SK-N-SH (cell line): ENCODE results near the gene APOO. TPM values are rescaled to one million over a fixed set of nuclear protein-coding genes. Genes with fewer than 3 reads are reported as not detected.

Experiments used
- CTCF ChIA-PET: fragments of 300-600, 350-600 bp; formaldehyde crosslinking; extraction: SDS; loops from one replicate; lab custom pipeline; 2021; lab: Yijun Ruan, JAX
- POLR2A ChIA-PET: fragments of 350-600 bp; sonication (Branson Sonifier 250); formaldehyde crosslinking; extraction: SDS; loops from one replicate; lab custom pipeline; 2020; ENCODE audit warnings: antibody characterized with exemption, inconsistent platforms; lab: Yijun Ruan, JAX
- DNase-seq: peaks from one replicate; pipeline ENCODE4 v3.0.0; 2012
- H2AFZ ChIP-seq: fragments of 200-600 bp; sonication (generic); 2 replicates; pipeline ENCODE4 v1.8.1; 2016; ENCODE audit warnings: antibody characterized with exemption, mild to moderate bottlenecking, low read depth
- H3F3A ChIP-seq: fragments of 200-600 bp; sonication (generic); replicated peaks from 2 replicates; pipeline ENCODE3; 2016; ENCODE audit warnings: antibody characterized with exemption, mild to moderate bottlenecking; ENCODE audit not compliant: insufficient read depth
- H3K27ac ChIP-seq, 2 experiments: fragments of 200-500 bp in 1 of 2; fragments of 200-600 bp in 1 of 2; sonication (Bioruptor generic) in 1 of 2; sonication (generic), shearing (Covaris generic) in 1 of 2; 2 replicates each; pipeline versions ENCODE4 v1.5.1 to v1.6.1; 2014 to 2016; ENCODE audit warnings: low read depth in 2 of 2, inconsistent platforms in 1 of 2, low read length in 1 of 2, mild to moderate bottlenecking in 1 of 2, mixed read lengths in 1 of 2
- H3K27me3 ChIP-seq: fragments of 200-600 bp; sonication (generic), shearing (Covaris generic); 2 replicates; pipeline ENCODE4 v1.6.1; 2016; ENCODE audit warnings: mixed run types; ENCODE audit not compliant: insufficient read depth
- H3K36me3 ChIP-seq, 2 experiments: fragments of 200-500 bp in 1 of 2; fragments of 200-600 bp in 1 of 2; sonication (Bioruptor generic) in 1 of 2; sonication (generic) in 1 of 2; replicated peaks in 1 of 2; 2 replicates each; pipeline versions ENCODE3 to v1.5.1; 2014 to 2016; ENCODE audit warnings: low read length in 1 of 2, mild to moderate bottlenecking in 1 of 2; ENCODE audit not compliant: insufficient read depth in 2 of 2, control insufficient read depth in 1 of 2
- H3K4me1 ChIP-seq, 2 experiments: fragments of 200-500 bp in 1 of 2; fragments of 200-600 bp in 1 of 2; sonication (Bioruptor generic) in 1 of 2; sonication (generic), shearing (Covaris generic) in 1 of 2; 2 replicates each; pipeline versions ENCODE4 v1.5.1 to v1.6.1; 2014 to 2016; ENCODE audit warnings: low read depth in 1 of 2, low read length in 1 of 2, mixed run types in 1 of 2; ENCODE audit not compliant: insufficient read depth in 2 of 2, control insufficient read depth in 1 of 2
- H3K4me2 ChIP-seq: fragments of 200-600 bp; sonication (generic), shearing (Covaris generic); 2 replicates; pipeline ENCODE4 v1.6.1; 2017; ENCODE audit warnings: mixed run types
- H3K4me3 ChIP-seq, 2 experiments: fragments of 200-500 bp in 1 of 2; fragments of 200-600 bp in 1 of 2; sonication (Bioruptor generic) in 1 of 2; sonication (generic), shearing (Covaris generic) in 1 of 2; 2 replicates each; pipeline versions ENCODE4 v1.5.1 to v1.8.1; 2014 to 2016; ENCODE audit warnings: low read depth in 2 of 2, inconsistent platforms in 1 of 2, low read length in 1 of 2, mild to moderate bottlenecking in 1 of 2, mixed read lengths in 1 of 2, moderate library complexity in 1 of 2
- H3K79me2 ChIP-seq: fragments of 200-600 bp; sonication (generic); 2 replicates; pipeline ENCODE4 v1.8.1; 2017; ENCODE audit warnings: mild to moderate bottlenecking; ENCODE audit not compliant: insufficient read depth
- H3K9ac ChIP-seq: fragments of 200-600 bp; sonication (generic); 2 replicates; pipeline ENCODE4 v1.6.1; 2017; ENCODE audit warnings: mixed run types
- H3K9me2 ChIP-seq: fragments of 200-600 bp; sonication (generic); 2 replicates; pipeline ENCODE4 v1.6.1; 2017; ENCODE audit warnings: mixed run types
- H3K9me3 ChIP-seq: fragments of 200-600 bp; sonication (generic); 2 replicates; pipeline ENCODE4 v1.6.1; 2017; ENCODE audit warnings: mixed run types, mild to moderate bottlenecking, moderate library complexity
- H4K20me1 ChIP-seq: fragments of 200-600 bp; sonication (generic); 2 replicates; pipeline ENCODE4 v1.6.1; 2017; ENCODE audit warnings: mild to moderate bottlenecking, mixed run types; ENCODE audit not compliant: insufficient read depth
- CTCF ChIP-seq: fragments of 200-600 bp; sonication (generic); IDR thresholded peaks from 2 replicates; pipeline ENCODE4 v1.6.1; 2017; ENCODE audit warnings: antibody characterized with exemption, mild to moderate bottlenecking, moderate library complexity
- ELF1 ChIP-seq: IDR thresholded peaks from 2 replicates; pipeline ENCODE4 v1.4.0; 2012
- EZH2phosphoT487 ChIP-seq: fragments of 200-600 bp; sonication (generic); IDR thresholded peaks from 2 replicates; pipeline ENCODE4 v1.6.1; 2017; ENCODE audit warnings: low read depth, mixed run types, mild to moderate bottlenecking, antibody characterized with exemption, moderate library complexity, borderline replicate concordance
- FOXM1 ChIP-seq: IDR thresholded peaks from 2 replicates; pipeline ENCODE4 v1.4.0; 2012; ENCODE audit warnings: low read depth, mild to moderate bottlenecking
- JUND ChIP-seq: IDR thresholded peaks from 2 replicates; pipeline ENCODE4 v1.4.0; 2012
- MEF2A ChIP-seq: IDR thresholded peaks from 2 replicates; pipeline ENCODE4 v1.4.0; 2012; ENCODE audit warnings: low read depth, borderline replicate concordance
- NFIC ChIP-seq: IDR thresholded peaks from 2 replicates; pipeline ENCODE4 v1.4.0; 2012; ENCODE audit warnings: borderline replicate concordance
- NRF1 ChIP-seq: IDR thresholded peaks from 2 replicates; pipeline ENCODE4 v1.6.1; 2012; ENCODE audit warnings: low read depth, mild to moderate bottlenecking, low read length
- RAD21 ChIP-seq: IDR thresholded peaks from 2 replicates; pipeline ENCODE4 v1.6.1; 2012; ENCODE audit warnings: mild to moderate bottlenecking, low read length
- RCOR1 ChIP-seq: fragments of 150-350 bp; IDR thresholded peaks from 2 replicates; pipeline ENCODE4 v1.6.1; 2017; ENCODE audit warnings: antibody characterized with exemption, low read length
- RXRA ChIP-seq: IDR thresholded peaks from 2 replicates; pipeline ENCODE4 v1.4.0; 2012; ENCODE audit warnings: low read depth, mild to moderate bottlenecking, borderline replicate concordance
- SIN3A ChIP-seq: IDR thresholded peaks from 2 replicates; pipeline ENCODE4 v1.6.1; 2012; ENCODE audit warnings: low read depth, mild to moderate bottlenecking, low read length, moderate library complexity, borderline replicate concordance
- TAF1 ChIP-seq: IDR thresholded peaks from 2 replicates; pipeline ENCODE4 v1.6.1; 2012; ENCODE audit warnings: low read depth, mild to moderate bottlenecking, low read length, moderate library complexity, borderline replicate concordance
- TCF12 ChIP-seq: IDR thresholded peaks from 2 replicates; pipeline ENCODE4 v1.4.0; 2012
- TEAD4 ChIP-seq: IDR thresholded peaks from 2 replicates; pipeline ENCODE4 v1.4.0; 2012; ENCODE audit warnings: mild to moderate bottlenecking, borderline replicate concordance; ENCODE audit not compliant: insufficient read depth
- USF1 ChIP-seq: IDR thresholded peaks from 2 replicates; pipeline ENCODE4 v1.4.0; 2012; ENCODE audit warnings: low read depth, borderline replicate concordance
- YY1 ChIP-seq: IDR thresholded peaks from 2 replicates; pipeline ENCODE4 v1.4.0; 2012; ENCODE audit warnings: low read depth, mild to moderate bottlenecking
- WGBS: methylation state at CpG from one replicate; pipeline ENCODE4 v1.1.6; 2017; ENCODE audit warnings: low lambda C conversion rate; 5-methylcytosine and 5-hydroxymethylcytosine counted together
- polyA plus RNA-seq, 3 experiments: library from polyadenylated mRNA; depleted of rRNA; stranded (reverse); fragments of >200 nt; gene quantifications; 2 replicates each; pipeline ENCODE4 v1.2.3, GENCODE V29; 2012
- TF ChIP-seq, protein P1 (sequence below): IDR thresholded peaks from 2 replicates; pipeline ENCODE4; 2012
- TF ChIP-seq, protein P2 (sequence below): IDR thresholded peaks from 2 replicates; pipeline ENCODE4 v1.4.0; 2012; ENCODE audit warnings: low read depth
- TF ChIP-seq, protein P3 (sequence below): IDR thresholded peaks from 2 replicates; pipeline ENCODE4 v1.4.0; 2012; ENCODE audit warnings: low read depth, borderline replicate concordance
- TF ChIP-seq, protein P4 (sequence below): fragments of 150-350 bp; IDR thresholded peaks from 2 replicates; pipeline ENCODE4 v1.6.1; 2017; ENCODE audit warnings: antibody characterized with exemption, low read length, low read depth, borderline replicate concordance

Gene APOO
- polyA plus RNA-seq, 1 of the 3 experiments (the other 2 are of a cell fraction), result 22.0 TPM

GRCh38 chrX:23821847-23822246, 85.9 kb downstream of the APOO start:
- H3K27ac ChIP-seq, result no peak overlapping the region
- no peaks in the 10 kb centered on the region for H4K20me1 ChIP-seq
- H3F3A ChIP-seq, result no peaks in the 10 kb centered on the region
- no peak for TF ChIP-seq TAF1
- no peak for TF ChIP-seq JUND
- no peak for TF ChIP-seq NFIC
- no peak for TF ChIP-seq RCOR1
- no peak for TF ChIP-seq TEAD4
- TF ChIP-seq FOXM1, result no peak
- no peak for TF ChIP-seq TCF12
- no peaks in the 10 kb centered on the region for H3K79me2 ChIP-seq
- H3K36me3 ChIP-seq, result no peaks in the 10 kb centered on the region
- no peak overlapping the region for H2AFZ ChIP-seq
- H3K27me3 ChIP-seq, result peaks cover 8% of the 10 kb centered on the region; the same call in 1 of the 2 replicates
- no peak overlapping the region for H3K4me2 ChIP-seq
- ChIA-PET CTCF (interaction anchor here (0.7 kb wide), 1 partner anchor 13 kb away, joined by 4 read pairs; no protein-coding TSS in a partner anchor), POLR2A (no interaction called here)
- H3K9me2 ChIP-seq, result no peaks in the 10 kb centered on the region
- H3K4me3 ChIP-seq, result no peak overlapping the region
- H3K9me3 ChIP-seq, result no peaks in the 10 kb centered on the region
- H3K4me1 ChIP-seq, result no peaks in the 10 kb centered on the region
- 44% methylated on average over 2 of the region's 2 CpGs for WGBS
- no peak overlapping the region for H3K9ac ChIP-seq
- no peak for DNase-seq

DNA sequence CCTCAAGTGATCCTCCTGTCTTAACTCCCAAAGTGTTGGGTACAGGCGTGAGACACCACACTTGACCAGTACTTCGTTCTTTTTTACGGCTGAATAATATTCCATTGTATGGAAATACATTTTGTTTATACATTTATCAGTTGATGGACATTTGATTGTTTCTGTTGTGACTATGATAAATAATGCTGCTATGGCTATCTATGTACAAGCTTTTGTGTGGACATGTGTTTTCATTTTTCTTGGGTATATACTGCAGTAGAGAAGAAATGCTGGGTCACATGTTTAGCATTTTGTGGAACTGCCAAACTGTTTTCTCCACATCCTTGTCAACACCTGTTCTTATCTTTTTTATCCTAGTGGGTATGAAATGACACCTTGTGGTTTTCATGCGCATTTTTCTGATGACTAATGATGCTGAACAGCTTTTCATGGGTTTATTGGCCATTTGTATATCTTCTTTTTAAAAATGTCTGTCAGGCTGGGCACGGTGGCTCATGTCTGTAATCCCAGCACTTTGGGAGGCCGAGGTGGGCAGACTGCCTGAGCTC, 87.4 kb downstream of the APOO start:
- Histone ChIP-seq H3K9ac (no peak overlapping the region), H3K27ac (no peak overlapping the region), H3K4me2 (no peak overlapping the region), H3K9me3 (no peaks in the 10 kb centered on the region), H3K4me3 (no peak overlapping the region), H2AFZ (no peak overlapping the region), H4K20me1 (no peaks in the 10 kb centered on the region), H3F3A (no peaks in the 10 kb centered on the region), H3K79me2 (no peaks in the 10 kb centered on the region), H3K4me1 (no peaks in the 10 kb centered on the region), H3K36me3 (no peaks in the 10 kb centered on the region), H3K9me2 (no peaks in the 10 kb centered on the region), H3K27me3 (peaks cover 8% of the 10 kb centered on the region; the same call in 1 of the 2 replicates)
- no peak for DNase-seq
- ChIA-PET CTCF (no interaction called here), POLR2A (no interaction called here)
- TF ChIP-seq EZH2phosphoT487 (no peak), JUND (no peak), RAD21 (no peak), NRF1 (no peak), ELF1 (no peak), RXRA (no peak), TEAD4 (no peak), USF1 (no peak), CTCF (no peak), YY1 (no peak), MEF2A (no peak), SIN3A (no peak)
- TF ChIP-seq, protein P1, sequence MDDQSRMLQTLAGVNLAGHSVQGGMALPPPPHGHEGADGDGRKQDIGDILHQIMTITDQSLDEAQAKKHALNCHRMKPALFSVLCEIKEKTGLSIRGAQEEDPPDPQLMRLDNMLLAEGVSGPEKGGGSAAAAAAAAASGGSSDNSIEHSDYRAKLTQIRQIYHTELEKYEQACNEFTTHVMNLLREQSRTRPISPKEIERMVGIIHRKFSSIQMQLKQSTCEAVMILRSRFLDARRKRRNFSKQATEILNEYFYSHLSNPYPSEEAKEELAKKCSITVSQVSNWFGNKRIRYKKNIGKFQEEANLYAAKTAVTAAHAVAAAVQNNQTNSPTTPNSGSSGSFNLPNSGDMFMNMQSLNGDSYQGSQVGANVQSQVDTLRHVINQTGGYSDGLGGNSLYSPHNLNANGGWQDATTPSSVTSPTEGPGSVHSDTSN, result no peak
- TF ChIP-seq, protein P2, sequence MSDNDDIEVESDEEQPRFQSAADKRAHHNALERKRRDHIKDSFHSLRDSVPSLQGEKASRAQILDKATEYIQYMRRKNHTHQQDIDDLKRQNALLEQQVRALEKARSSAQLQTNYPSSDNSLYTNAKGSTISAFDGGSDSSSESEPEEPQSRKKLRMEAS, result no peak
- TF ChIP-seq, protein P3, sequence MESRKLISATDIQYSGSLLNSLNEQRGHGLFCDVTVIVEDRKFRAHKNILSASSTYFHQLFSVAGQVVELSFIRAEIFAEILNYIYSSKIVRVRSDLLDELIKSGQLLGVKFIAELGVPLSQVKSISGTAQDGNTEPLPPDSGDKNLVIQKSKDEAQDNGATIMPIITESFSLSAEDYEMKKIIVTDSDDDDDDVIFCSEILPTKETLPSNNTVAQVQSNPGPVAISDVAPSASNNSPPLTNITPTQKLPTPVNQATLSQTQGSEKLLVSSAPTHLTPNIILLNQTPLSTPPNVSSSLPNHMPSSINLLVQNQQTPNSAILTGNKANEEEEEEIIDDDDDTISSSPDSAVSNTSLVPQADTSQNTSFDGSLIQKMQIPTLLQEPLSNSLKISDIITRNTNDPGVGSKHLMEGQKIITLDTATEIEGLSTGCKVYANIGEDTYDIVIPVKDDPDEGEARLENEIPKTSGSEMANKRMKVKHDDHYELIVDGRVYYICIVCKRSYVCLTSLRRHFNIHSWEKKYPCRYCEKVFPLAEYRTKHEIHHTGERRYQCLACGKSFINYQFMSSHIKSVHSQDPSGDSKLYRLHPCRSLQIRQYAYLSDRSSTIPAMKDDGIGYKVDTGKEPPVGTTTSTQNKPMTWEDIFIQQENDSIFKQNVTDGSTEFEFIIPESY, result no peak
- TF ChIP-seq, protein P4, sequence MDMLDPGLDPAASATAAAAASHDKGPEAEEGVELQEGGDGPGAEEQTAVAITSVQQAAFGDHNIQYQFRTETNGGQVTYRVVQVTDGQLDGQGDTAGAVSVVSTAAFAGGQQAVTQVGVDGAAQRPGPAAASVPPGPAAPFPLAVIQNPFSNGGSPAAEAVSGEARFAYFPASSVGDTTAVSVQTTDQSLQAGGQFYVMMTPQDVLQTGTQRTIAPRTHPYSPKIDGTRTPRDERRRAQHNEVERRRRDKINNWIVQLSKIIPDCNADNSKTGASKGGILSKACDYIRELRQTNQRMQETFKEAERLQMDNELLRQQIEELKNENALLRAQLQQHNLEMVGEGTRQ, result no peak
- 35% methylated on average over 6 of the region's 6 CpGs for WGBS
